Nephron (organoid): ENCODE measurements around the gene DIP2C.

Source experiments
- H3K27ac Mint-ChIP-seq, 3 experiments: 2 replicates each; pipeline ENCODE4 v1.8.0; 2020; ENCODE audit warnings: mixed read lengths in 3 of 3, mild to moderate bottlenecking in 2 of 3, moderate library complexity in 1 of 3
- H3K27me3 Mint-ChIP-seq: 2 replicates; pipeline ENCODE4 v1.8.0; 2021; ENCODE audit warnings: low read depth, mild to moderate bottlenecking, moderate library complexity, mixed read lengths
- H3K36me3 Mint-ChIP-seq: 2 replicates; pipeline ENCODE4 v1.8.0; 2020; ENCODE audit warnings: low read depth, mixed read lengths
- H3K4me1 Mint-ChIP-seq: 2 replicates; pipeline ENCODE4 v1.8.0; 2020; ENCODE audit warnings: mixed read lengths
- H3K4me3 Mint-ChIP-seq, 3 experiments: 2 replicates each; pipeline ENCODE4 v1.8.0; 2020; ENCODE audit warnings: mild to moderate bottlenecking in 3 of 3, mixed read lengths in 3 of 3, moderate library complexity in 2 of 3
- H3K9me3 Mint-ChIP-seq: 2 replicates; pipeline ENCODE4 v1.8.0; 2020; ENCODE audit warnings: mixed read lengths
- CTCF ChIP-seq, 3 experiments: fragments of 200-600 bp; sonication (generic); IDR thresholded peaks; one replicate each; pipeline ENCODE4 v1.5.0; 2021; ENCODE audit warnings: antibody characterized with exemption in 3 of 3; ENCODE audit not compliant: unreplicated experiment in 3 of 3

Gene DIP2C

GRCh38 chr10:440127-440526, 249.3 kb downstream of the DIP2C start:
- Mint-ChIP-seq H3K27me3 (no peaks in the 10 kb centered on the region), H3K27ac (no peak overlapping the region), H3K9me3 (no peaks in the 10 kb centered on the region), H3K4me3 (no peak overlapping the region), H3K36me3 (peaks cover 61% of the 10 kb centered on the region), H3K4me1 (peaks cover 14% of the 10 kb centered on the region)
- TF ChIP-seq CTCF (IDR thresholded peaks at IDR 0.05; ENCODE audit: unreplicated experiment in 3 of 3) = no peak

GRCh38 chr10:437698-438490, 251.6 kb downstream of the DIP2C start:
- no peaks in the 10 kb centered on the region for H3K27me3 Mint-ChIP-seq

GRCh38 chr10:436911-437665, 252.4 kb downstream of the DIP2C start:
- Mint-ChIP-seq H3K4me3 (no peak overlapping the region), H3K27ac (no peak overlapping the region), H3K27me3 (no peaks in the 10 kb centered on the region), H3K4me1 (no peaks in the 10 kb centered on the region), H3K36me3 (peaks cover 73% of the 10 kb centered on the region), H3K9me3 (peaks cover 12% of the 10 kb centered on the region)
- no peak for TF ChIP-seq CTCF (IDR thresholded peaks at IDR 0.05; ENCODE audit: unreplicated experiment in 3 of 3)

More at GRCh38 chr10:437698-438490, 251.6 kb downstream of the DIP2C start:
- H3K36me3 Mint-ChIP-seq = peaks cover 69% of the 10 kb centered on the region
- no peak overlapping the region for H3K27ac Mint-ChIP-seq
- TF ChIP-seq CTCF (IDR thresholded peaks at IDR 0.05; ENCODE audit: unreplicated experiment in 3 of 3) = no peak
- H3K4me3 Mint-ChIP-seq = no peak overlapping the region
- H3K4me1 Mint-ChIP-seq = no peaks in the 10 kb centered on the region
- H3K9me3 Mint-ChIP-seq = peaks cover 7% of the 10 kb centered on the region

GRCh38 chr10:436013-436697, 253.3 kb downstream of the DIP2C start:
- peaks cover 76% of the 10 kb centered on the region for H3K36me3 Mint-ChIP-seq

GRCh38 chr10:435397-435796, 254.1 kb downstream of the DIP2C start:
- no peak for TF ChIP-seq CTCF (IDR thresholded peaks at IDR 0.05; ENCODE audit: unreplicated experiment in 3 of 3)
- no peak overlapping the region for H3K27ac Mint-ChIP-seq
- H3K4me1 Mint-ChIP-seq = no peaks in the 10 kb centered on the region
- H3K9me3 Mint-ChIP-seq = peaks cover 19% of the 10 kb centered on the region
- no peaks in the 10 kb centered on the region for H3K27me3 Mint-ChIP-seq
- H3K36me3 Mint-ChIP-seq = peaks cover 78% of the 10 kb centered on the region
- H3K4me3 Mint-ChIP-seq = no peak overlapping the region

More at GRCh38 chr10:436013-436697, 253.3 kb downstream of the DIP2C start:
- H3K4me3 Mint-ChIP-seq = no peak overlapping the region
- no peaks in the 10 kb centered on the region for H3K27me3 Mint-ChIP-seq
- peaks cover 19% of the 10 kb centered on the region for H3K9me3 Mint-ChIP-seq
- no peaks in the 10 kb centered on the region for H3K4me1 Mint-ChIP-seq
- TF ChIP-seq CTCF (IDR thresholded peaks at IDR 0.05; ENCODE audit: unreplicated experiment in 3 of 3) = no peak
- H3K27ac Mint-ChIP-seq = no peak overlapping the region
